ENCODE results near the gene APBB1IP.
A peak's percentile ranks its signal among the peaks of the same experiment; 100 is the strongest.
"Not testable (repeated sequence)": the region's sequence is repeated elsewhere in the genome, so short reads cannot be mapped to it uniquely, and the experiment has no call there.

Gene APBB1IP

GRCh38 chr10:26486990-26487850 lies 49.1 kb downstream of the APBB1IP start:
- no peaks in the 10 kb centered on the region for H3K27me3 ChIP-seq
- no peaks in the 10 kb centered on the region for H3K9me3 ChIP-seq
- no peaks in the 10 kb centered on the region for H3K36me3 ChIP-seq
- peaks cover 0 to 48% (median 11%) of the 10 kb centered on the region in 4 donors for H3K4me1 ChIP-seq
- peak overlapping the region; percentile 50 to 75 for H3K27ac ChIP-seq
- TF ChIP-seq, protein P1, sequence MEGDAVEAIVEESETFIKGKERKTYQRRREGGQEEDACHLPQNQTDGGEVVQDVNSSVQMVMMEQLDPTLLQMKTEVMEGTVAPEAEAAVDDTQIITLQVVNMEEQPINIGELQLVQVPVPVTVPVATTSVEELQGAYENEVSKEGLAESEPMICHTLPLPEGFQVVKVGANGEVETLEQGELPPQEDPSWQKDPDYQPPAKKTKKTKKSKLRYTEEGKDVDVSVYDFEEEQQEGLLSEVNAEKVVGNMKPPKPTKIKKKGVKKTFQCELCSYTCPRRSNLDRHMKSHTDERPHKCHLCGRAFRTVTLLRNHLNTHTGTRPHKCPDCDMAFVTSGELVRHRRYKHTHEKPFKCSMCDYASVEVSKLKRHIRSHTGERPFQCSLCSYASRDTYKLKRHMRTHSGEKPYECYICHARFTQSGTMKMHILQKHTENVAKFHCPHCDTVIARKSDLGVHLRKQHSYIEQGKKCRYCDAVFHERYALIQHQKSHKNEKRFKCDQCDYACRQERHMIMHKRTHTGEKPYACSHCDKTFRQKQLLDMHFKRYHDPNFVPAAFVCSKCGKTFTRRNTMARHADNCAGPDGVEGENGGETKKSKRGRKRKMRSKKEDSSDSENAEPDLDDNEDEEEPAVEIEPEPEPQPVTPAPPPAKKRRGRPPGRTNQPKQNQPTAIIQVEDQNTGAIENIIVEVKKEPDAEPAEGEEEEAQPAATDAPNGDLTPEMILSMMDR (IDR thresholded peaks at IDR 0.05), result no peak
- H3K4me3 ChIP-seq, result no peak overlapping the region
- DNase-seq, result peak; percentile 60 to 68
- intact Hi-C loops (cut with DNase I; ENCODE audit: low total_unique reads), result no loop called here

- Histone ChIP-seq H3K4me1 (peaks cover 0 to 48% (median 11%) of the 10 kb centered on the region in 4 donors), H3K9me3 (no peaks in the 10 kb centered on the region), H3K36me3 (no peaks in the 10 kb centered on the region), H3K27me3 (no peaks in the 10 kb centered on the region), H3K27ac (peak overlapping the region in 1 of 2 donors; percentile 50), H3K4me3 (no peak overlapping the region)
- intact Hi-C loops (cut with DNase I; ENCODE audit: low total_unique reads), result no loop called here
- TF ChIP-seq, protein P1 (IDR thresholded peaks at IDR 0.05), result no peak
- DNase-seq, result no peak
These were observed 50.2 kb downstream of the APBB1IP start for GRCh38 chr10:26488344-26488743.

DNA sequence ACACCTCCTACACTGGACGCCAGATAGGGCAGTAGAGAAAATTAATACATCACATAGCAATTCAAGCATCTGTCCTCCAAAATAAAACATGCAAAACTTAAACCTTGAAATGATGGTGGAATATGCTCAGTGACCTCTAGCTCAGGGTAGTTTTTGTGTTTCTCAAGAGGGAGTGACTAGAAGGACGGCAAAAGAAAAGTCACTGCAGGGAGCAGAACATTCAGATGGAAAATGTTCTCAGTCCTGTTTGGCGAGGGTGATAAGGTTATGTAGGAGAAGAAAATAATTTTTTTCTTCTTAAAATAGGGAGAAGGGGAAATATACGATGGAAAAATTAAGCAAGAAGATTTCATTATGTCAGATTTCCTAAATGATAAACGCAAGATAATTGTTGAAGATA lies 50.9 kb downstream of the APBB1IP start:
- intact Hi-C loops (cut with DNase I; ENCODE audit: low total_unique reads), result no loop called here
- no peaks in the 10 kb centered on the region for H3K36me3 ChIP-seq
- peaks cover 0 to 48% (median 11%) of the 10 kb centered on the region in 4 donors for H3K4me1 ChIP-seq
- no peak overlapping the region for H3K4me3 ChIP-seq
- no peaks in the 10 kb centered on the region for H3K9me3 ChIP-seq
- no peaks in the 10 kb centered on the region for H3K27me3 ChIP-seq
- H3K27ac ChIP-seq, result no peak overlapping the region
- DNase-seq, result no peak
- TF ChIP-seq, protein P1 (IDR thresholded peaks at IDR 0.05), result no peak

DNA sequence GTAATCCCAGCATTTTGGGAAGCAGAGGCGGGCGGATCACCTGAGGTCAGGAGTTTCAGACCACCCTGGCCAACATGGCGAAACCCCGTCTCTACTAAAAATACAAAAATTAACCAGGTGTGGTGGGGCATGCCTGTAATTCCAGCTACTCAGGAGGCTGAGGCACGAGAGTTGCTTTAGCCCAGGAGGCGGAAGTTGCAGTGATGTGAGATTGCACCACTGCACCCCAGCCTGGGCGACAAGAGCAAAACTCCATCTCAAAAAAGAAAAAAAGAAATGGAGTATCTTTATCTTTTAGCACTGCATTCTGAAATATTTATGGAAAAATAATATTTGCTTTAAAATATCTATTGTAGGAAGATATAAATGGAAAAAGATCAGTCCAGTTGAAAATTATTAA lies 52.2 kb downstream of the APBB1IP start:
- intact Hi-C loops (cut with DNase I; ENCODE audit: low total_unique reads); DNase-seq; H3K27ac ChIP-seq; H3K4me3 ChIP-seq; H3K27me3 ChIP-seq; H3K9me3 ChIP-seq; H3K36me3 ChIP-seq: not testable (repeated sequence)
- H3K4me1 ChIP-seq, result peaks cover 0 to 37% (median 10%) of the 10 kb centered on the region in 4 donors

DNA sequence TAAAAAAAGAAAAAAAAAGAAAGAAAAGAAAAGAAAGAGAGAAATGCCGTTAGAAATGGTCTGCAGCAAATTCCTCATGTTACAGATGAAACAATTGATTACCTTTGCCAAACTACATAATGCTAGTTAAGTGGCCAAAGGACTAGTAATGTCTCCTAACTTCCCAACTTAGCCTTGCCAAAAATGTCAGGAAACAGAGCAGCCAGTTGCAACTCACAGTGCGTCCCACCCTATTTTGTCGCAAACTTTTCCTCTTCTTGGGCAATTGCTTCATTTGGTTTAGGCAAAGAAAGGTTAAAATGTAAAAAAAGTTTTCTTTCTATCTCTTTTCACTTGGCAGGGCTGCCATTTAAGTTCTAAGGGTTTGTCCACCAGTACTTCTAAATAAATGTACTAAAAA lies 53.1 kb downstream of the APBB1IP start:
- Histone ChIP-seq H3K4me1 (peaks cover 0 to 28% (median 5%) of the 10 kb centered on the region in 4 donors), H3K9me3 (no peaks in the 10 kb centered on the region), H3K27ac (peak overlapping the region in 1 of 2 donors; percentile 40), H3K4me3 (no peak overlapping the region), H3K36me3 (no peaks in the 10 kb centered on the region), H3K27me3 (no peaks in the 10 kb centered on the region)
- intact Hi-C loops (cut with DNase I; ENCODE audit: low total_unique reads), result no loop called here
- TF ChIP-seq, protein P1 (IDR thresholded peaks at IDR 0.05), result no peak
- DNase-seq, result no peak

- DNase-seq, result peak in 1 of 2 donors; percentile 67
- TF ChIP-seq, protein P1 (IDR thresholded peaks at IDR 0.05), result no peak
- intact Hi-C loops (cut with DNase I; ENCODE audit: low total_unique reads), result no loop called here
- peaks cover 0 to 22% (median 3%) of the 10 kb centered on the region in 4 donors for H3K4me1 ChIP-seq
- no peaks in the 10 kb centered on the region for H3K9me3 ChIP-seq
- no peaks in the 10 kb centered on the region for H3K36me3 ChIP-seq
- H3K4me3 ChIP-seq, result no peak overlapping the region
- no peaks in the 10 kb centered on the region for H3K27me3 ChIP-seq
- peak overlapping the region in 1 of 2 donors; percentile 40 for H3K27ac ChIP-seq
These were observed 53.8 kb downstream of the APBB1IP start for GRCh38 chr10:26491934-26492333.

DNA sequence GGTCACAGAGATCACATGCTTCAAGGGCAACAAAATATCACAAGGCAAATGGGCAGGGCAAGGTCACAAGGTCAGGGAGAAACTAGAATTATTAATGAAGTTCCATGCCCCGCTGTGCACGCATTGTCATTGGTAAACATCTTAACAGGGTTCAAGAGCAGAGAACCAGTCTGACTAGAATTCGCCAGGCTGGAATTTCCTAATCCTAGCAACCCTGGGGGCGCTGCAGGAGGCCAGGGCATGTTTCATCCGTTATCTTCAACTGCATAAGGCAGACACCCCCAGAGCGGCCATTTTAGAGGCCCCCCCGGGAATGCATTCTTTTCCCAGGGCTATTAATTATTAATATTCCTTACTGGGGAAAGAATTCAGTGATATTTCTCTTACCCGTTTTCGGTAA lies 54.6 kb downstream of the APBB1IP start:
- H3K9me3 ChIP-seq; DNase-seq; H3K36me3 ChIP-seq; intact Hi-C loops (cut with DNase I; ENCODE audit: low total_unique reads); H3K27me3 ChIP-seq; H3K4me3 ChIP-seq; H3K27ac ChIP-seq: not testable (repeated sequence)
- peaks cover 0 to 14% (median 2%) of the 10 kb centered on the region in 4 donors for H3K4me1 ChIP-seq
